Panc1 (cell line): Measurements from ENCODE around the gene CSNK1G2. TPM values are rescaled to one million over a fixed set of nuclear protein-coding genes. Genes with fewer than 3 reads are reported as not detected.

Experiments used
- ATAC-seq: fragments of 200-7000 bp; cut with Tn5 transposase; 2 replicates; pipeline ENCODE4 v1.9.1; 2020; ENCODE audit warnings: mild to moderate bottlenecking, moderate library complexity
- BruUV-seq: library from RNA; stranded (reverse); fragments of 400-500 nt; replicated peaks from 2 replicates; lab custom pipeline; 2021; lab: Mats Ljungman, UMichigan
- CTCF ChIA-PET: fragments of 300-600 bp; sonication (Branson Sonifier 250); formaldehyde crosslinking; loops from one replicate; lab custom pipeline; 2022; ENCODE audit warnings: antibody characterized with exemption; lab: Charles Lee
- POLR2A ChIA-PET: fragments of 300-600 bp; sonication (Branson Sonifier 250); formaldehyde crosslinking; loops from one replicate; lab custom pipeline; 2022; ENCODE audit warnings: antibody characterized with exemption; lab: Charles Lee
- DNase-seq: peaks from one replicate; pipeline ENCODE4 v3.0.0-alpha.2; 2010; ENCODE audit warnings: low read depth, low spot score
- H3K27ac ChIP-seq: 2 replicates; pipeline ENCODE4 v1.5.1; 2011; ENCODE audit warnings: mild to moderate bottlenecking, low read length, inconsistent platforms
- H3K27me3 ChIP-seq: fragments of 200-500 bp; sonication (Bioruptor generic); 2 replicates; pipeline ENCODE4 v1.6.0; 2014; ENCODE audit warnings: low read length, inconsistent platforms; ENCODE audit not compliant: control insufficient read depth, insufficient read depth
- H3K36me3 ChIP-seq: fragments of 200-500 bp; sonication (Bioruptor generic); 2 replicates; pipeline ENCODE4 v1.5.1; 2014; ENCODE audit warnings: inconsistent platforms, mild to moderate bottlenecking, low read length, moderate library complexity; ENCODE audit not compliant: control insufficient read depth, insufficient read depth
- H3K4me1 ChIP-seq: 2 replicates; pipeline ENCODE4 v1.5.1; 2011; ENCODE audit warnings: inconsistent platforms, mild to moderate bottlenecking, low read length, moderate library complexity; ENCODE audit not compliant: control insufficient read depth, insufficient read depth
- H3K4me3 ChIP-seq, 2 experiments: 2 replicates each; pipeline ENCODE4 v1.5.1; 2011 to 2012; ENCODE audit warnings: low read depth in 2 of 2, low read length in 2 of 2, mild to moderate bottlenecking in 2 of 2, inconsistent platforms in 1 of 2, moderate library complexity in 1 of 2
- H3K9me3 ChIP-seq: fragments of 200-500 bp; sonication (Bioruptor generic); 2 replicates; pipeline ENCODE4 v1.5.1; 2014; ENCODE audit warnings: low read depth, mild to moderate bottlenecking, inconsistent platforms, low read length, moderate library complexity; ENCODE audit not compliant: control insufficient read depth, insufficient read depth
- POLR2AphosphoS5 ChIP-seq: IDR thresholded peaks from 2 replicates; pipeline ENCODE4 v1.6.1; 2012; ENCODE audit warnings: mild to moderate bottlenecking, low read depth, low read length, moderate library complexity
- SIN3A ChIP-seq: IDR thresholded peaks from 2 replicates; pipeline ENCODE4 v1.6.1; 2012; ENCODE audit warnings: low read depth, mild to moderate bottlenecking, low read length, moderate library complexity, borderline replicate concordance; ENCODE audit not compliant: insufficient read depth
- TCF7L2 ChIP-seq: IDR thresholded peaks from 2 replicates; pipeline ENCODE4 v1.6.1; 2011; ENCODE audit warnings: mild to moderate bottlenecking, low read depth, low read length, inconsistent platforms
- in situ Hi-C: cut with HindIII; loops from 2 replicates; pipeline ENCODE4 v1.10.0; 2016; ENCODE audit warnings: low sequenced_read_pairs, low pct_unique_long_range_greater_than_20kb
- intact Hi-C: fragments of 100-400 bp; cut with micrococcal nuclease; formaldehyde crosslinking; loops from one replicate; pipeline ENCODE4 v1.10.0; 2022; ENCODE audit not compliant: unreplicated experiment
- total RNA-seq: library from RNA; stranded (reverse); gene quantifications from one replicate; pipeline ENCODE4 v1.2.1, GENCODE V29; 2021; ENCODE audit not compliant: unreplicated experiment
- TF ChIP-seq, protein P1 (sequence below): fragments of 450-650 bp; IDR thresholded peaks from 2 replicates; pipeline ENCODE4 v1.5.1; 2017; ENCODE audit warnings: mild to moderate bottlenecking
- TF ChIP-seq, protein P2 (sequence below), 2 experiments: IDR thresholded peaks; 2 replicates each; pipeline ENCODE4 v1.6.1; 2011 to 2012; ENCODE audit warnings: low read depth in 2 of 2, control low read depth in 1 of 2, low read length in 1 of 2, mild to moderate bottlenecking in 1 of 2, moderate library complexity in 1 of 2; ENCODE audit not compliant: insufficient read depth in 1 of 2

Gene CSNK1G2
- total RNA-seq, 1 experiment from 2014 or later, result 65.8 TPM

DNA sequence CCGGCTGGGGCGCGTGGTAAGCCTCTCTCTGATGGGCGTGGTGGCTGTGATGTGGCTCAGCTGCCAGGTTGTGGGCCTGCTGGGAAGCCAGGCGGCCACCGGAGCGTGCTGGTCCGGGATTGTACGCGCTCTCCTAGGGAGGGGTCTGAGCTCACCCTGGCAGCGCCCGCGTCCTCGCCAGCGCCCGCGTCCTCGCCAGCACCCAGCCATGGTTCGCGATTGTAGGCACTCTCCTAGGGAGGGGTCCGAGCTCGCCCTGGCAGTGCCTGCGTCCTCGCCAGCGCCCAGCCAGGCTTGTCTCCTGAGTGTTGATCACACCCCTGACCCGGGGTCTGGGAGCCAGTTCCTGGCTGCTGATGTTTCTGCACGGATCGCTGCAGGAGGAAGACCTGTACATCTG, 22.0 kb upstream of the CSNK1G2 start:
- no peaks in the 10 kb centered on the region for H3K4me1 ChIP-seq
- in situ Hi-C loops, result no loop called here
- DNase-seq (no peak), ATAC-seq (no peak)
- ChIA-PET CTCF (no interaction called here), POLR2A (interaction anchor here (0.6 kb wide), 1 partner anchor 13 kb away, joined by 3 read pairs; no protein-coding TSS in a partner anchor)
- BruUV-seq, result no TSS peak
- no peaks in the 10 kb centered on the region for H3K9me3 ChIP-seq
- H3K27me3 ChIP-seq, result no peaks in the 10 kb centered on the region
- no peak for TF ChIP-seq TCF7L2
- no peak for TF ChIP-seq SIN3A
- TF ChIP-seq, protein P1, sequence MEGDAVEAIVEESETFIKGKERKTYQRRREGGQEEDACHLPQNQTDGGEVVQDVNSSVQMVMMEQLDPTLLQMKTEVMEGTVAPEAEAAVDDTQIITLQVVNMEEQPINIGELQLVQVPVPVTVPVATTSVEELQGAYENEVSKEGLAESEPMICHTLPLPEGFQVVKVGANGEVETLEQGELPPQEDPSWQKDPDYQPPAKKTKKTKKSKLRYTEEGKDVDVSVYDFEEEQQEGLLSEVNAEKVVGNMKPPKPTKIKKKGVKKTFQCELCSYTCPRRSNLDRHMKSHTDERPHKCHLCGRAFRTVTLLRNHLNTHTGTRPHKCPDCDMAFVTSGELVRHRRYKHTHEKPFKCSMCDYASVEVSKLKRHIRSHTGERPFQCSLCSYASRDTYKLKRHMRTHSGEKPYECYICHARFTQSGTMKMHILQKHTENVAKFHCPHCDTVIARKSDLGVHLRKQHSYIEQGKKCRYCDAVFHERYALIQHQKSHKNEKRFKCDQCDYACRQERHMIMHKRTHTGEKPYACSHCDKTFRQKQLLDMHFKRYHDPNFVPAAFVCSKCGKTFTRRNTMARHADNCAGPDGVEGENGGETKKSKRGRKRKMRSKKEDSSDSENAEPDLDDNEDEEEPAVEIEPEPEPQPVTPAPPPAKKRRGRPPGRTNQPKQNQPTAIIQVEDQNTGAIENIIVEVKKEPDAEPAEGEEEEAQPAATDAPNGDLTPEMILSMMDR, result no peak
- TF ChIP-seq POLR2AphosphoS5, result no peak
- TF ChIP-seq, protein P2, sequence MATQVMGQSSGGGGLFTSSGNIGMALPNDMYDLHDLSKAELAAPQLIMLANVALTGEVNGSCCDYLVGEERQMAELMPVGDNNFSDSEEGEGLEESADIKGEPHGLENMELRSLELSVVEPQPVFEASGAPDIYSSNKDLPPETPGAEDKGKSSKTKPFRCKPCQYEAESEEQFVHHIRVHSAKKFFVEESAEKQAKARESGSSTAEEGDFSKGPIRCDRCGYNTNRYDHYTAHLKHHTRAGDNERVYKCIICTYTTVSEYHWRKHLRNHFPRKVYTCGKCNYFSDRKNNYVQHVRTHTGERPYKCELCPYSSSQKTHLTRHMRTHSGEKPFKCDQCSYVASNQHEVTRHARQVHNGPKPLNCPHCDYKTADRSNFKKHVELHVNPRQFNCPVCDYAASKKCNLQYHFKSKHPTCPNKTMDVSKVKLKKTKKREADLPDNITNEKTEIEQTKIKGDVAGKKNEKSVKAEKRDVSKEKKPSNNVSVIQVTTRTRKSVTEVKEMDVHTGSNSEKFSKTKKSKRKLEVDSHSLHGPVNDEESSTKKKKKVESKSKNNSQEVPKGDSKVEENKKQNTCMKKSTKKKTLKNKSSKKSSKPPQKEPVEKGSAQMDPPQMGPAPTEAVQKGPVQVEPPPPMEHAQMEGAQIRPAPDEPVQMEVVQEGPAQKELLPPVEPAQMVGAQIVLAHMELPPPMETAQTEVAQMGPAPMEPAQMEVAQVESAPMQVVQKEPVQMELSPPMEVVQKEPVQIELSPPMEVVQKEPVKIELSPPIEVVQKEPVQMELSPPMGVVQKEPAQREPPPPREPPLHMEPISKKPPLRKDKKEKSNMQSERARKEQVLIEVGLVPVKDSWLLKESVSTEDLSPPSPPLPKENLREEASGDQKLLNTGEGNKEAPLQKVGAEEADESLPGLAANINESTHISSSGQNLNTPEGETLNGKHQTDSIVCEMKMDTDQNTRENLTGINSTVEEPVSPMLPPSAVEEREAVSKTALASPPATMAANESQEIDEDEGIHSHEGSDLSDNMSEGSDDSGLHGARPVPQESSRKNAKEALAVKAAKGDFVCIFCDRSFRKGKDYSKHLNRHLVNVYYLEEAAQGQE (IDR thresholded peaks at IDR 0.05; ENCODE audit: insufficient read depth in 1 of 2, low read depth in 2 of 2, low read length in 1 of 2), result no peak
- intact Hi-C loops, result no loop called here
- no peak overlapping the region for H3K4me3 ChIP-seq
- no peak overlapping the region for H3K27ac ChIP-seq
- no peaks in the 10 kb centered on the region; the same call in 1 of the 2 replicates for H3K36me3 ChIP-seq

DNA sequence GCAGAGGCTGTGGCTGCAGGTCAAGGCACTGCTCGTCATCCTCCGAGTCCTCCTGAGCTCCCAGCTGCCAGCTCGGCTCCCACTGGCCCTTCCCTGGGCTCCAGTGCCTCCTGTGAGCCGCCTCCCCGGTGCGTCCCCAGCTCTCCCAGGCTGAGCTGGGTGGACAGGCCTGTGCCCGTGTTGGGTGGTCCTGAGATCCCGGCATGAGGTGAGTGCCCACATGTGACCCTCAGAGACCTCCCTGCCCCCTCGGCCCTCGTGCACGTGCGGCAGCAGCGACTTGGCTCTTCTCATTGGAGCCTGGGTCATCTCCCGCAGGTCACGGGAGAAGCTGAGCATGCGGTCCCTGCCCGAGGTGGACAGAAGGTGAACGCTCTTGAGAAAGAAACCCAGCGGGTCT, 20.3 kb upstream of the CSNK1G2 start:
- TF ChIP-seq, protein P1, result no peak
- Histone ChIP-seq H3K9me3 (no peaks in the 10 kb centered on the region), H3K4me1 (no peaks in the 10 kb centered on the region), H3K27me3 (no peaks in the 10 kb centered on the region), H3K27ac (no peak overlapping the region), H3K36me3 (no peaks in the 10 kb centered on the region; the same call in 1 of the 2 replicates), H3K4me3 (no peak overlapping the region)
- intact Hi-C loops (no loop called here), in situ Hi-C loops (no loop called here)
- CTCF ChIA-PET, result no interaction called here
- ATAC-seq, result no peak
- POLR2A ChIA-PET, result no interaction called here
- BruUV-seq, result no TSS peak
- DNase-seq, result no peak
